ENCODE results near the gene SH3D19.

DNA sequence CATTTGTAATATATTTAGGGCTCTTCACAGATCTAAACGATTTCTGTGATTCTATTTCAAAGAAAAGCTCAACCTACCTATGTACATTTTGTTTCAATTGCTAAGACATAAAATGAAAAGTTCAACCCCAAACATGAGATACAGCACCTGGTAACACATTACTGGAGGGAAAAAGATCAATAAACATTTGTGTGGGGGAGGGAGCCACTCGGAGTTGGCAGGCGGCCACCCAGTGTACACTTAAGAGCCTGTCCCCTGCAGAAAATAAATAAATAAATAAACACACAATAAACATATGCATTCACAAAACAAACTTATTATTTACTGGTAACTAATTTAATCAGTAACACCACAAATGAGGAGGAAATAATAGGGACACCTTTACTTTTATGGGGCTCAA lies 29.2 kb downstream of the SH3D19 start:
- TF ChIP-seq POLR2AphosphoS5 (IDR thresholded peaks at IDR 0.05; ENCODE audit: low read depth, low read length) (no peak), POLR2A (IDR thresholded peaks at IDR 0.05; ENCODE audit: low read depth, low read length) (no peak)

All from GM12891 (cell line).